IMR-90 (cell line): ENCODE results near the gene TYSND1. TPM values are rescaled to one million over a fixed set of nuclear protein-coding genes. Genes with fewer than 3 reads are reported as not detected.

Experiments used
- ATAC-seq: fragments of 200-7000 bp; cut with Tn5 transposase; 2 replicates; pipeline ENCODE4 v1.9.1; 2020; ENCODE audit warnings: low read depth, mild to moderate bottlenecking, moderate library complexity
- BruUV-seq: library from RNA; stranded (reverse); fragments of 400-500 nt; replicated peaks from 2 replicates; lab custom pipeline; 2021; lab: Mats Ljungman, UMichigan
- CTCF ChIA-PET: fragments of 300-600 bp; formaldehyde crosslinking; extraction: SDS; loops from one replicate; lab custom pipeline; 2021; ENCODE audit warnings: antibody characterized with exemption; lab: Yijun Ruan, JAX
- POLR2A ChIA-PET: fragments of 300-600 bp; sonication (Branson Sonifier 250); formaldehyde crosslinking; loops from one replicate; lab custom pipeline; 2022; ENCODE audit warnings: antibody characterized with exemption; ENCODE audit not compliant: unreplicated experiment; lab: Charles Lee
- DNase-seq: peaks from one replicate; pipeline ENCODE4 v3.0.0; 2013
- H2AFZ ChIP-seq: replicated peaks from 2 replicates; pipeline ENCODE3; 2013; ENCODE audit warnings: low read length, mild to moderate bottlenecking; ENCODE audit not compliant: poor library complexity
- H2AK5ac ChIP-seq: 2 replicates; pipeline ENCODE4 v1.6.1; 2013; ENCODE audit warnings: low read depth, low read length, inconsistent platforms
- H2AK9ac ChIP-seq: replicated peaks from 2 replicates; pipeline ENCODE3; 2013; ENCODE audit warnings: mild to moderate bottlenecking, low read depth, low read length, moderate library complexity; ENCODE audit not compliant: poor library complexity
- H2BK120ac ChIP-seq: 2 replicates; pipeline ENCODE4 v1.6.1; 2013; ENCODE audit warnings: low read depth, low read length, inconsistent platforms
- H2BK15ac ChIP-seq: 3 replicates; pipeline ENCODE4 v1.6.1; 2013; ENCODE audit warnings: low read depth, low read length, inconsistent platforms
- H2BK20ac ChIP-seq: 2 replicates; pipeline ENCODE4 v1.6.1; 2013; ENCODE audit warnings: low read depth, mild to moderate bottlenecking, inconsistent platforms, low read length, moderate library complexity
- H2BK5ac ChIP-seq: 2 replicates; pipeline ENCODE4 v1.6.1; 2013; ENCODE audit warnings: mild to moderate bottlenecking, low read depth, low read length, inconsistent platforms; ENCODE audit not compliant: poor library complexity, severe bottlenecking
- H3K14ac ChIP-seq: replicated peaks from 2 replicates; pipeline ENCODE4 v1.6.1; 2013; ENCODE audit warnings: low read depth, low read length, inconsistent platforms
- H3K18ac ChIP-seq: 2 replicates; pipeline ENCODE4 v1.6.1; 2013; ENCODE audit warnings: low read depth, low read length, control low read depth
- H3K23ac ChIP-seq: 2 replicates; pipeline ENCODE4 v1.6.1; 2013; ENCODE audit warnings: low read depth, low read length, inconsistent platforms
- H3K27ac ChIP-seq: 2 replicates; pipeline ENCODE4 v1.5.1; 2013; ENCODE audit warnings: mild to moderate bottlenecking, control low read depth, low read length; ENCODE audit not compliant: insufficient read depth
- H3K27me3 ChIP-seq: 2 replicates; pipeline ENCODE4 v1.6.1; 2013; ENCODE audit warnings: low read length; ENCODE audit not compliant: control insufficient read depth, insufficient read depth
- H3K36me3 ChIP-seq: 2 replicates; pipeline ENCODE4 v1.6.1; 2013; ENCODE audit warnings: low read length, mixed read lengths; ENCODE audit not compliant: control insufficient read depth, insufficient read depth
- H3K4ac ChIP-seq: 2 replicates; pipeline ENCODE4 v1.6.1; 2013; ENCODE audit warnings: low read depth, low read length, inconsistent platforms
- H3K4me1 ChIP-seq: 2 replicates; pipeline ENCODE4 v1.6.1; 2013; ENCODE audit warnings: low read length, mixed read lengths; ENCODE audit not compliant: control insufficient read depth, insufficient read depth
- H3K4me2 ChIP-seq: 2 replicates; pipeline ENCODE4 v1.6.1; 2013; ENCODE audit warnings: low read depth, mild to moderate bottlenecking, control low read depth, low read length, moderate library complexity
- H3K4me3 ChIP-seq: 2 replicates; pipeline ENCODE4 v1.5.1; 2013; ENCODE audit warnings: low read depth, mild to moderate bottlenecking, control low read depth, low read length, moderate library complexity; ENCODE audit not compliant: insufficient read depth
- H3K56ac ChIP-seq: 2 replicates; pipeline ENCODE4 v1.6.1; 2013; ENCODE audit warnings: low read length, inconsistent platforms; ENCODE audit not compliant: insufficient read depth; ENCODE audit errors: extremely low read depth
- H3K79me1 ChIP-seq, 2 experiments: 2 replicates each; pipeline ENCODE4 v1.6.1; 2013; ENCODE audit warnings: low read length in 2 of 2, inconsistent platforms in 1 of 2, low read depth in 1 of 2
- H3K9ac ChIP-seq: 2 replicates; pipeline ENCODE4 v1.6.1; 2013; ENCODE audit warnings: low read depth, low read length, control low read depth
- H3K9me1 ChIP-seq: 2 replicates; pipeline ENCODE4 v1.6.1; 2013; ENCODE audit warnings: low read length, inconsistent platforms; ENCODE audit not compliant: insufficient read depth
- H3K9me3 ChIP-seq: 2 replicates; pipeline ENCODE4 v1.6.1; 2013; ENCODE audit warnings: low read length; ENCODE audit not compliant: control insufficient read depth, insufficient read depth
- H4K20me1 ChIP-seq: 2 replicates; pipeline ENCODE4 v1.6.1; 2013; ENCODE audit warnings: low read length, inconsistent platforms; ENCODE audit not compliant: insufficient read depth
- H4K5ac ChIP-seq: 2 replicates; pipeline ENCODE4 v1.6.1; 2013; ENCODE audit warnings: mild to moderate bottlenecking, low read depth, low read length, control low read depth
- H4K8ac ChIP-seq, 2 experiments: 2 replicates each; pipeline ENCODE4 v1.6.1; 2013; ENCODE audit warnings: low read depth in 2 of 2, low read length in 2 of 2, control low read depth in 1 of 2, inconsistent platforms in 1 of 2
- H4K91ac ChIP-seq: 2 replicates; pipeline ENCODE4 v1.6.1; 2013; ENCODE audit warnings: low read depth, low read length, inconsistent platforms; ENCODE audit not compliant: insufficient read depth
- BHLHE40 ChIP-seq: fragments of 150-350 bp; IDR thresholded peaks from 2 replicates; pipeline ENCODE4 v1.6.1; 2016; ENCODE audit warnings: mild to moderate bottlenecking, low read depth, low read length
- CEBPB ChIP-seq: IDR thresholded peaks from 2 replicates; pipeline ENCODE4 v1.6.1; 2012; ENCODE audit warnings: low read depth, low read length, improper control_type of control experiment
- CHD1 ChIP-seq: IDR thresholded peaks from 2 replicates; pipeline ENCODE4 v1.6.1; 2012; ENCODE audit warnings: low read depth, low read length, improper control_type of control experiment
- CTCF ChIP-seq: conservative IDR thresholded peaks from 2 replicates; pipeline ENCODE4 v1.5.1; 2012; ENCODE audit warnings: mild to moderate bottlenecking, low read depth, low read length, improper control_type of control experiment
- ELK1 ChIP-seq: fragments of 150-350 bp; IDR thresholded peaks from 2 replicates; pipeline ENCODE4 v1.6.1; 2016; ENCODE audit warnings: low read depth, mild to moderate bottlenecking, low read length, moderate library complexity, borderline replicate concordance
- FOS ChIP-seq: fragments of 150-350 bp; IDR thresholded peaks from 2 replicates; pipeline ENCODE4 v1.6.1; 2016; ENCODE audit warnings: low read depth, low read length
- MAFK ChIP-seq: IDR thresholded peaks from 2 replicates; pipeline ENCODE4 v1.6.1; 2012; ENCODE audit warnings: low read depth, low read length, improper control_type of control experiment
- MAZ ChIP-seq: IDR thresholded peaks from 2 replicates; pipeline ENCODE4 v1.6.1; 2012; ENCODE audit warnings: low read depth, mild to moderate bottlenecking, low read length, improper control_type of control experiment, moderate library complexity, borderline replicate concordance
- MXI1 ChIP-seq: IDR thresholded peaks from 2 replicates; pipeline ENCODE4 v1.6.1; 2012; ENCODE audit warnings: low read depth, mild to moderate bottlenecking, low read length, moderate library complexity, borderline replicate concordance
- NFE2L2 ChIP-seq: fragments of 150-350 bp; IDR thresholded peaks from 2 replicates; pipeline ENCODE4 v1.6.1; 2016; ENCODE audit warnings: low read depth, mild to moderate bottlenecking, low read length
- POLR2A ChIP-seq: IDR thresholded peaks from 2 replicates; pipeline ENCODE4 v1.6.1; 2012; ENCODE audit warnings: mild to moderate bottlenecking, low read depth, low read length
- RAD21 ChIP-seq: IDR thresholded peaks from 2 replicates; pipeline ENCODE4 v1.6.1; 2012; ENCODE audit warnings: low read length, improper control_type of control experiment
- RCOR1 ChIP-seq: IDR thresholded peaks from 2 replicates; pipeline ENCODE4 v1.6.1; 2012; ENCODE audit warnings: mild to moderate bottlenecking, low read length, improper control_type of control experiment; ENCODE audit not compliant: insufficient replicate concordance
- RFX5 ChIP-seq: IDR thresholded peaks from 2 replicates; pipeline ENCODE4 v1.8.0; 2012; ENCODE audit warnings: low read depth, mild to moderate bottlenecking, low read length, moderate library complexity
- SMC3 ChIP-seq: fragments of 150-350 bp; IDR thresholded peaks from 2 replicates; pipeline ENCODE4 v1.6.1; 2016; ENCODE audit warnings: low read depth, mild to moderate bottlenecking, antibody characterized with exemption, low read length, moderate library complexity
- WGBS, 2 experiments: methylation state at CpG; one replicate each; pipeline versions ENCODE4 v1.1.5 to v1.1.7; 2013; ENCODE audit warnings: missing lambda C conversion rate in 2 of 2; ENCODE audit not compliant: insufficient read length in 1 of 2; ENCODE audit errors: extremely low coverage in 2 of 2; 5-methylcytosine and 5-hydroxymethylcytosine counted together
- dilution Hi-C: fragments of 300-500 bp; cut with HindIII; formaldehyde crosslinking; loops from one replicate; pipeline ENCODE4 v1.14.3; 2018; ENCODE audit warnings: low sequenced_read_pairs; ENCODE audit not compliant: unreplicated experiment
- in situ Hi-C: fragments of 300-500 bp; cut with MboI; formaldehyde crosslinking; loops from 3 replicates; pipeline ENCODE4 v1.14.3; 2019; ENCODE audit warnings: low sequenced_read_pairs, inconsistent platforms, mixed read lengths
- intact Hi-C: fragments of 100-400 bp; cut with micrococcal nuclease; formaldehyde crosslinking; loops from 2 replicates; pipeline ENCODE4 v1.10.0; 2022
- polyA plus RNA-seq, 3 experiments: library from polyadenylated mRNA; depleted of rRNA; stranded (reverse); fragments of >200 nt; gene quantifications; 2 replicates each; pipeline ENCODE4 v1.2.3, GENCODE V29; 2012; ENCODE audit warnings: low replicate concordance in 1 of 3
- total RNA-seq: library from RNA; depleted of rRNA; stranded (reverse); fragments of >200 nt; gene quantifications from 2 replicates; pipeline ENCODE4 v1.2.3, GENCODE V29; 2012
- TF ChIP-seq, protein P1 (sequence below): fragments of 150-350 bp; IDR thresholded peaks from 2 replicates; pipeline ENCODE4 v1.6.1; 2017; ENCODE audit warnings: mild to moderate bottlenecking, antibody characterized with exemption, low read length, low read depth

TYSND1 gene
- total and polyA plus RNA-seq, 2 of the 4 experiments (the other 2 are of a cell fraction): 2.9 to 4.1 TPM

GRCh38 chr10:70190102-70190501 lies 43.6 kb upstream of the TYSND1 start:
- peak overlapping the region; percentile 38; the same call in 1 of the 2 replicates for H3K27ac ChIP-seq
- intact Hi-C loops: no loop called here

More at GRCh38 chr10:70190102-70190501, 43.6 kb upstream of the TYSND1 start:
- Histone ChIP-seq H3K4me2 (no peak overlapping the region), H4K5ac (peak overlapping the region; percentile 50), H4K91ac (peak overlapping the region; percentile 56), H2AK5ac (peak overlapping the region; percentile 61), H3K14ac (peak overlapping the region; percentile 28), H3K4me1 (peaks cover 37% of the 10 kb centered on the region), H2BK5ac (peak overlapping the region; percentile 19), H3K18ac (peak overlapping the region; percentile 75), H3K9me3 (no peaks in the 10 kb centered on the region), H3K9ac (no peak overlapping the region), H2AK9ac (no peak overlapping the region), H3K4me3 (no peak overlapping the region), H2BK15ac (peak overlapping the region; percentile 68; the same call in 2 of the 3 replicates), H2BK20ac (peak overlapping the region; percentile 68), H3K4ac (peak overlapping the region; percentile 30), H3K36me3 (no peaks in the 10 kb centered on the region), H3K27me3 (no peaks in the 10 kb centered on the region), H3K79me1 (peaks cover 0 to 19% of the 10 kb centered on the region in 2 experiments; a peak in 2 of 4 replicates), H4K20me1 (no peaks in the 10 kb centered on the region), H2AFZ (peak overlapping the region; percentile 58), H2BK120ac (peak overlapping the region; percentile 75), H3K9me1 (peaks cover 24% of the 10 kb centered on the region), H4K8ac (peak overlapping the region; percentile 50 to 62; a peak in 2 of 4 replicates), H3K23ac (peak overlapping the region; percentile 47; the same call in 1 of the 2 replicates), H3K56ac (no peak overlapping the region)
- in situ Hi-C loops: no loop called here
- ChIA-PET CTCF (interaction anchor here (0.5 to 1.0 kb wide), 3 partner anchors 21 to 403 kb away, joined by 3 read pairs; partner anchors contain the start of gene TYSND1), POLR2A (interaction anchor here (0.6 kb wide), 1 partner anchor 41 kb away, joined by 3 read pairs; no protein-coding TSS in a partner anchor)
- no peak for TF ChIP-seq CHD1
- TF ChIP-seq RFX5: no peak
- no peak for TF ChIP-seq NFE2L2
- TF ChIP-seq, protein P1, sequence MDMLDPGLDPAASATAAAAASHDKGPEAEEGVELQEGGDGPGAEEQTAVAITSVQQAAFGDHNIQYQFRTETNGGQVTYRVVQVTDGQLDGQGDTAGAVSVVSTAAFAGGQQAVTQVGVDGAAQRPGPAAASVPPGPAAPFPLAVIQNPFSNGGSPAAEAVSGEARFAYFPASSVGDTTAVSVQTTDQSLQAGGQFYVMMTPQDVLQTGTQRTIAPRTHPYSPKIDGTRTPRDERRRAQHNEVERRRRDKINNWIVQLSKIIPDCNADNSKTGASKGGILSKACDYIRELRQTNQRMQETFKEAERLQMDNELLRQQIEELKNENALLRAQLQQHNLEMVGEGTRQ: no peak
- TF ChIP-seq ELK1: no peak
- no peak for TF ChIP-seq BHLHE40
- TF ChIP-seq CTCF: no peak
- no peak for TF ChIP-seq FOS
- TF ChIP-seq SMC3: no peak
- TF ChIP-seq MXI1: no peak
- TF ChIP-seq POLR2A: no peak
- no peak for TF ChIP-seq CEBPB
- no peak for TF ChIP-seq MAFK
- TF ChIP-seq RAD21: no peak
- TF ChIP-seq MAZ: no peak
- TF ChIP-seq RCOR1: no peak
- WGBS, 2 experiments: 82% methylated on average over 3 of the region's 8 CpGs; no CpG with 5 or more reads in 1 of the 2 experiments
- dilution Hi-C loops: no loop called here
- no peak for DNase-seq
- no peak for ATAC-seq
- no TSS peak for BruUV-seq
